H9 (cell line): ENCODE results near the gene GAK. TPM values are rescaled to one million over a fixed set of nuclear protein-coding genes. Genes with fewer than 3 reads are reported as not detected.

Experiments used
- DNase-seq: peaks from one replicate; pipeline ENCODE4 v3.0.0-alpha.2; 2017
- H2AFZ ChIP-seq: one replicate; pipeline ENCODE4 v1.6.1; 2013; ENCODE audit warnings: mild to moderate bottlenecking, low read length, control low read depth, moderate library complexity
- H2AK5ac ChIP-seq: 2 replicates; pipeline ENCODE4 v1.6.1; 2013; ENCODE audit warnings: low read length, control low read depth, mixed read lengths; ENCODE audit not compliant: insufficient read length
- H2BK120ac ChIP-seq: one replicate; pipeline ENCODE4 v1.6.1; 2013; ENCODE audit warnings: low read depth, mild to moderate bottlenecking, low read length, control low read depth, inconsistent platforms; ENCODE audit not compliant: poor library complexity, severe bottlenecking
- H2BK12ac ChIP-seq: 2 replicates; pipeline ENCODE4 v1.6.1; 2013; ENCODE audit warnings: low read length, control low read depth, mixed read lengths, low read depth; ENCODE audit not compliant: insufficient read length
- H2BK15ac ChIP-seq: 2 replicates; pipeline ENCODE4 v1.6.1; 2013; ENCODE audit warnings: low read depth, low read length, control low read depth
- H2BK20ac ChIP-seq: one replicate; pipeline ENCODE4 v1.6.1; 2013; ENCODE audit warnings: low read depth, mild to moderate bottlenecking, low read length, control low read depth, inconsistent platforms; ENCODE audit not compliant: poor library complexity, severe bottlenecking
- H2BK5ac ChIP-seq: 2 replicates; pipeline ENCODE4 v1.6.1; 2013; ENCODE audit warnings: low read length, control low read depth, mixed read lengths; ENCODE audit not compliant: insufficient read length
- H3K14ac ChIP-seq: 2 replicates; pipeline ENCODE4 v1.6.1; 2013; ENCODE audit warnings: low read length, control low read depth; ENCODE audit not compliant: insufficient read depth
- H3K18ac ChIP-seq: 2 replicates; pipeline ENCODE4 v1.6.1; 2013; ENCODE audit warnings: low read depth, mild to moderate bottlenecking, mixed read lengths, low read length, control low read depth; ENCODE audit not compliant: insufficient read length
- H3K23ac ChIP-seq: 2 replicates; pipeline ENCODE4 v1.6.1; 2013; ENCODE audit warnings: low read length, control low read depth, mixed read lengths, low read depth; ENCODE audit not compliant: insufficient read length
- H3K23me2 ChIP-seq: 2 replicates; pipeline ENCODE4 v1.6.1; 2013; ENCODE audit warnings: low read depth, mild to moderate bottlenecking, mixed read lengths, low read length, control low read depth; ENCODE audit not compliant: insufficient read length, poor library complexity, severe bottlenecking
- H3K27ac ChIP-seq: 2 replicates; pipeline ENCODE4 v1.5.1; 2013; ENCODE audit warnings: low read length, control low read depth, mixed read lengths, low read depth; ENCODE audit not compliant: insufficient read length
- H3K27me3 ChIP-seq: 2 replicates; pipeline ENCODE4 v1.6.1; 2013; ENCODE audit warnings: low read length, control low read depth, inconsistent platforms; ENCODE audit not compliant: insufficient read depth
- H3K4ac ChIP-seq: 2 replicates; pipeline ENCODE4 v1.6.1; 2013; ENCODE audit warnings: low read depth, mild to moderate bottlenecking, control low read depth, inconsistent platforms, low read length, moderate library complexity
- H3K4me1 ChIP-seq: 2 replicates; pipeline ENCODE4 v1.6.1; 2013; ENCODE audit warnings: low read length, control low read depth, inconsistent platforms; ENCODE audit not compliant: insufficient read depth
- H3K4me2 ChIP-seq: 2 replicates; pipeline ENCODE4 v1.6.1; 2013; ENCODE audit warnings: low read length, control low read depth, mixed read lengths; ENCODE audit not compliant: insufficient read length, insufficient read depth
- H3K56ac ChIP-seq: 2 replicates; pipeline ENCODE4 v1.6.1; 2013; ENCODE audit warnings: low read depth, mild to moderate bottlenecking, mixed read lengths, low read length, control low read depth; ENCODE audit not compliant: insufficient read length
- H3K79me1 ChIP-seq: 2 replicates; pipeline ENCODE4 v1.6.1; 2013; ENCODE audit warnings: low read depth, mild to moderate bottlenecking, moderate library complexity, low read length, control low read depth, inconsistent platforms; ENCODE audit not compliant: insufficient read depth, poor library complexity, severe bottlenecking
- H3K79me2 ChIP-seq: 2 replicates; pipeline ENCODE4 v1.6.1; 2013; ENCODE audit warnings: low read length, control low read depth, inconsistent platforms; ENCODE audit not compliant: insufficient read depth
- H3K9ac ChIP-seq: 2 replicates; pipeline ENCODE4 v1.6.1; 2013; ENCODE audit warnings: low read length, control low read depth, mixed read lengths; ENCODE audit not compliant: insufficient read length; ENCODE audit errors: extremely low read depth
- H3K9me3 ChIP-seq: one replicate; pipeline ENCODE4 v1.6.1; 2013; ENCODE audit warnings: low read depth, low read length, inconsistent platforms; ENCODE audit not compliant: control insufficient read depth
- H3T11ph ChIP-seq: one replicate; pipeline ENCODE4 v1.6.1; 2013; ENCODE audit warnings: mild to moderate bottlenecking, low read length, control low read depth, inconsistent platforms
- H4K20me1 ChIP-seq: one replicate; pipeline ENCODE4 v1.6.1; 2013; ENCODE audit not compliant: control insufficient read depth, insufficient read length, insufficient read depth
- H4K5ac ChIP-seq: 2 replicates; pipeline ENCODE4 v1.6.1; 2013; ENCODE audit warnings: low read depth, mild to moderate bottlenecking, mixed read lengths, low read length, control low read depth; ENCODE audit not compliant: insufficient read length
- H4K8ac ChIP-seq: replicated peaks from 2 replicates; pipeline ENCODE4 v1.6.1; 2013; ENCODE audit warnings: low read length, control low read depth, mixed read lengths, low read depth; ENCODE audit not compliant: insufficient read length
- H4K91ac ChIP-seq: 2 replicates; pipeline ENCODE4 v1.6.1; 2013; ENCODE audit warnings: low read depth, mild to moderate bottlenecking, moderate library complexity, mixed read lengths, low read length, control low read depth; ENCODE audit not compliant: insufficient read length
- H3K27ac Mint-ChIP-seq, 3 experiments: 2 replicates in 2 of 3; 3 replicates in 1 of 3; pipeline ENCODE4 v1.8.0; 2020 to 2021; ENCODE audit warnings: mixed read lengths in 3 of 3, mild to moderate bottlenecking in 1 of 3, moderate library complexity in 1 of 3
- H3K27me3 Mint-ChIP-seq: 2 replicates; pipeline ENCODE4 v1.8.0; 2021; ENCODE audit warnings: low read depth, mild to moderate bottlenecking, moderate library complexity, mixed read lengths
- H3K36me3 Mint-ChIP-seq, 3 experiments: 2 replicates in 2 of 3; 3 replicates in 1 of 3; pipeline ENCODE4 v1.8.0; 2020 to 2021; ENCODE audit warnings: low read depth in 3 of 3, mixed read lengths in 3 of 3; ENCODE audit not compliant: insufficient read depth in 1 of 3
- H3K4me1 Mint-ChIP-seq, 2 experiments: 2 replicates each; pipeline ENCODE4 v1.8.0; 2020; ENCODE audit warnings: mixed read lengths in 2 of 2
- H3K4me3 Mint-ChIP-seq, 2 experiments: 2 replicates in 1 of 2; 3 replicates in 1 of 2; pipeline ENCODE4 v1.8.0; 2020 to 2021; ENCODE audit warnings: mild to moderate bottlenecking in 2 of 2, mixed read lengths in 2 of 2, moderate library complexity in 1 of 2
- H3K9me3 Mint-ChIP-seq, 2 experiments: 2 replicates in 1 of 2; 3 replicates in 1 of 2; pipeline ENCODE4 v1.8.0; 2020; ENCODE audit warnings: mild to moderate bottlenecking in 2 of 2, mixed read lengths in 2 of 2, moderate library complexity in 1 of 2
- CTCF ChIP-seq: fragments of 200-600 bp; sonication (generic); conservative IDR thresholded peaks from 3 replicates; pipeline ENCODE4 v1.8.0; 2021; ENCODE audit warnings: antibody characterized with exemption, mild to moderate bottlenecking
- WGBS: extraction: QIAGEN DNeasy Blood & Tissue Kit; methylation state at CpG from one replicate; pipeline ENCODE4 v1.1.7; 2013; ENCODE audit warnings: missing lambda C conversion rate, low lambda C conversion rate, mixed read lengths; ENCODE audit not compliant: insufficient read length; ENCODE audit errors: extremely low coverage; 5-methylcytosine and 5-hydroxymethylcytosine counted together
- total RNA-seq: library from RNA; stranded (reverse); gene quantifications from 2 replicates; pipeline ENCODE4 v1.2.1, GENCODE V29; 2021

The GAK gene
- total RNA-seq, 1 experiment from 2014 or later = 80.7 TPM

DNA sequence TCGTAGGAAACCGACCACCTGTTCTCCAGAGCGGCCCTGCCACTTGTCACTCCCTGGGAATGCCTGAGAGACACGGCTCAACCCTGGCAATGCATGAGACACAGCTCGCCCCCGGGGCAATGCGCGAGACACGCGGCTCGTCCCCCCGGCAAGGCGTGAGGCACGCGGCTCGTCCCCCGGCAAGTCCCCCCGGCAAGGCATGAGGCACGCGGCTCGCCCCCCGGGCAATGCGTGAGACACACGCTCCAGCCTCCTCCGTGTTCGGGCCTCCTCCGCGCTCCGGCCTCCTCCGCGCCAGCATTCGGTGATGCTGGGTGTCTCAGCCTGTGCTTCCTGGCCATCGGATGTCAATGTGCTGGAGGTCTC is 78.7 kb downstream of the GAK start:
- Histone ChIP-seq H2BK12ac (no peak overlapping the region), H4K5ac (no peak overlapping the region), H2BK5ac (no peak overlapping the region), H4K20me1 (no peaks in the 10 kb centered on the region), H3K23ac (no peak overlapping the region), H3K4me2 (no peak overlapping the region), H3K9ac (no peak overlapping the region), H3K14ac (no peak overlapping the region), H3K79me1 (no peaks in the 10 kb centered on the region), H3K79me2 (no peaks in the 10 kb centered on the region), H3K27ac (no peak overlapping the region), H3K56ac (no peak overlapping the region), H4K8ac (no peak overlapping the region), H3K9me3 (no peaks in the 10 kb centered on the region), H3K18ac (no peak overlapping the region), H2BK20ac (no peak overlapping the region), H3K27me3 (no peaks in the 10 kb centered on the region), H2AK5ac (no peak overlapping the region), H3K4me1 (no peaks in the 10 kb centered on the region), H2BK15ac (no peak overlapping the region), H2AFZ (no peak overlapping the region), H3T11ph (no peak overlapping the region), H3K4ac (no peak overlapping the region), H2BK120ac (no peak overlapping the region), H3K23me2 (no peaks in the 10 kb centered on the region), H4K91ac (no peak overlapping the region)
- no peak for TF ChIP-seq CTCF
- no peaks in the 10 kb centered on the region for H3K4me1 Mint-ChIP-seq
- peaks cover 24 to 58% (median 32%) of the 10 kb centered on the region in 3 experiments; a peak in 6 of 7 replicates for H3K36me3 Mint-ChIP-seq
- DNase-seq = no peak
- H3K9me3 Mint-ChIP-seq = peaks cover 0 to 6% of the 10 kb centered on the region in 2 experiments; a peak in 1 of 5 replicates
- H3K4me3 Mint-ChIP-seq = no peak overlapping the region
- H3K27ac Mint-ChIP-seq = no peak overlapping the region
- WGBS = no CpG with 5 or more reads among the region's 33 CpGs
- no peaks in the 10 kb centered on the region for H3K27me3 Mint-ChIP-seq
